Right ventricle myocardium inferior (tissue), 1 donor: Measurements from ENCODE around the gene FGF14. TPM values are rescaled to one million over a fixed set of nuclear protein-coding genes. Genes with fewer than 3 reads are reported as not detected.
"Not testable (repeated sequence)": the region's sequence is repeated elsewhere in the genome, so short reads cannot be mapped to it uniquely, and the experiment has no call there.

Experiments used
- ATAC-seq: fragments of 200-7000 bp; cut with Tn5 transposase; one replicate; pipeline ENCODE4 v1.9.1; 2020; ENCODE audit warnings: mild to moderate bottlenecking, moderate library complexity
- DNase-seq: peaks from one replicate; pipeline ENCODE4 v3.0.0; 2021; ENCODE audit errors: missing footprints
- intact Hi-C: fragments of 100-400 bp; cut with DNase I; formaldehyde crosslinking; loops from one replicate; pipeline ENCODE4 v1.11.0; 2022
- total RNA-seq: library from RNA; stranded (reverse); fragmentation: NEBNext Ultra II Directional; extraction: Animal tissue kit (Norgen Biotek cat#: 25700); gene quantifications from one replicate; pipeline ENCODE4 v1.2.1, GENCODE V29; 2021
- donor health status: DM: no; HTN: yes; CAD: no; lungs with severe emphysema.

Gene FGF14
- total RNA-seq, 1 donor from 2014 or later, result 3.6 TPM

DNA sequence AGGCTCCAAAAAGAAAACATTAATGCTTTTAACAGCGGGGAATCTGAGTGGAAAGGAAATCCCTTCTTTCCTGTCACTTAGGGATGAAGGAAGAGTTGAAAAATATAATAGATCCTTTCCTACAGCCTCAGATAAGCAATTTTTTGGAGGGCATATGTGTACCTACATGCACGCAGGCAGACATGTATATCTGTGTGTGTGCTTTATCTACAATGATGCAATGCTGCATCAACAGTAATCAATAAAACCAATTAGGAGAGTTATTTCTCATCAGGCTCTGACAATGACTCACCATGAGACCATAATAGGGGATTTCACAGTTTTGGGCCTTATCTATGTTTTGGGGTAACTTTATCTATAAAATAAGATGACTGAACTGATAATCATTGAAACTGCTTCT, 505.3 kb downstream of the FGF14 start:
- ATAC-seq, result no peak
- no peak for DNase-seq
- intact Hi-C loops, result no loop called here

DNA sequence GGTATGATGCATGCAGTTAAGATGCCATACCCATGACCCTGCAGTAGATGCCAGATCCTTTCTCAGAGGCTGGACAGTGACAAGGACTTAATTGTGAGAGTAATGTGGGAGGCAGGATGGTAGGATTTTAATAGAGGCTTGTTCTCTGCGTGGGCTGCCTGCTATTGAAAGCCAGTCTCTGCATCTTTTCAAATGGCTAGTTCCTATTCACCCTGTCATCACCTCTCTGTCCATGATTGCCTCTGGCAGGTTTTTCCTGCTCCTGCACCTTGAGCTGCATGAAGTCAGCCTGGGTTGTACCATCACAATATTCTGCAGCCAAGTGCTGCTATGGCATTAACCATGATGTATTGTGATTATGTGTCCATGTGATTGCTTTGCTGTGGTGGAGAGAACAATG, 508.8 kb downstream of the FGF14 start:
- no peak for DNase-seq
- intact Hi-C loops, result loop anchor here (2.0 kb wide), 1 partner anchor 24 kb away; no protein-coding TSS in a partner anchor

DNA sequence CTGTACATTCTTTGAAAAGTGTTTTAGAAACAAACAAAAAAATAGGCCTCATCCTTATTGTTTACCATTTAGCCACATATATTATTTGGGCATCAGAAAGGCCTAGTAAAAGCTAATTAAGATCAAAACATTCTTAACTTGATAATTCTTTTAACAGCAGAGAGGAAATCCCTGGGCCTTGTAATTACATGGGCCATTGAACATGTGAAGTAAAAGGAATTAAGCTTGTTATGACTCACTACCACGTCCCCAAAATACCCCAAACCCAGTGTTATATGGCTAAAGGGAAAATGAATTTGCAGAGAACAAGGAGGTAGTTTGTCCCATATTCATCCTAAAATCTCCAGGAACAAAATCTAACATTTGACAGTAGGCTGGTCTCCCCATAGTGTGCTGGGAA, 509.6 kb downstream of the FGF14 start:
- ATAC-seq (no peak), DNase-seq (no peak)
- intact Hi-C loops, result loop anchor here (2.0 kb wide), 1 partner anchor 23 kb away; no protein-coding TSS in a partner anchor

More for the DNA sequence above, 508.8 kb downstream of the FGF14 start:
- peak; percentile 81 for ATAC-seq

DNA sequence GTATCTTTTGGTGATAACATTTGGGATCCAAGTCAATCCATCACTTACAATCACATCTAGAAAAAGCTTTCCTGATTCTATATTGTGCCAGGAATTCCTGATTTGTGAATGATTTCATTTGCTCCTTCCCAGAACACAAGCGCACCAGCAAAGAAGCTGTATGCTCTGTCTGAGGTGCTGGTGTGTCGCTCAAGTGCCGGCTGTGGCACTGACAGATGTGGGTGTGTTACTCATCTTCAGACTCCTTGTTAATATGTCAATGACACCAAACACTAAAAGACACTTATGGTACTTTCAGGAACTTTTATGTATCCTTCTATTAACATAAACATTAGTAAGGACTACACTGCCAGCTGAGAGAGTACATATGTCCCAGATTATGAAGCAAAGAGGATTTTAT, 520.3 kb downstream of the FGF14 start:
- ATAC-seq, result no peak
- no peak for DNase-seq
- intact Hi-C loops, result no loop called here

DNA sequence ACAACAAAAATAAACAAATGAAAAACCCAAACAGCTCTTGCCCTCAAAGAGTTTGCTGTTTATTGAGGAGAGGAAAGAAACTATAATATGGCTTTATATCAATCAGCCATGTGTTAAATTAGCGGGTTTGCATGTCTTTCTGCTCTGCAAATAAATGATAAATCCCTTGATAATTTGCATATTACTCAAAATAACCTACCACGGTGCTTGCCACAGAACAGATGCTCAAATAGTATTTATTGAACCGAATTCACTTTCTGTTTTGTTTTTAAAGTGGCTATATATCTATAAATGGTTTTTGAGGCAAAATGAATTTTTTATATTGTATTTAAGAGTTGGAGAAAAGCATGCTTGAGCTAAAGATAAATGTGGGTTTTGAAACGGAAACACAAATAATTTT, 521.3 kb downstream of the FGF14 start:
- DNase-seq (no peak), ATAC-seq (no peak)
- intact Hi-C loops, result no loop called here

DNA sequence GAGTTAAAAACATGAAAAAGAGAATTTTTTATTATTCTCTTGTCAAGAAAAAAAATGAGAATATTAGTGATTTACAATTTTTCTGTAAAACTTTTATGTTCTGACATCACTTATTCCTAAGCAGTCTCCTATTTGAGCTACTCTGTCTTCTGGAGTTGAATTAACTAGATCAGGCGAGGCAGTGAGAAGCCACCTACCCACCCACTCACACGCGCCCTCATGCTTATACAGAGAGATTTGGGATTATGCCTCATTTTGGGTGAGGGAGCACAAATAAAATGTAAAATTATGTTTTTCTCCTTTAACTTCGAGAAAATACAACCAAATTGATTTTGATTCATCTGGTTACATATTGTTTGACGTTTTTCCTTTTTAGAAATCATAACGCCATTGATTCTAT, 524.9 kb downstream of the FGF14 start:
- DNase-seq (no peak), ATAC-seq (no peak)
- intact Hi-C loops, result no loop called here

DNA sequence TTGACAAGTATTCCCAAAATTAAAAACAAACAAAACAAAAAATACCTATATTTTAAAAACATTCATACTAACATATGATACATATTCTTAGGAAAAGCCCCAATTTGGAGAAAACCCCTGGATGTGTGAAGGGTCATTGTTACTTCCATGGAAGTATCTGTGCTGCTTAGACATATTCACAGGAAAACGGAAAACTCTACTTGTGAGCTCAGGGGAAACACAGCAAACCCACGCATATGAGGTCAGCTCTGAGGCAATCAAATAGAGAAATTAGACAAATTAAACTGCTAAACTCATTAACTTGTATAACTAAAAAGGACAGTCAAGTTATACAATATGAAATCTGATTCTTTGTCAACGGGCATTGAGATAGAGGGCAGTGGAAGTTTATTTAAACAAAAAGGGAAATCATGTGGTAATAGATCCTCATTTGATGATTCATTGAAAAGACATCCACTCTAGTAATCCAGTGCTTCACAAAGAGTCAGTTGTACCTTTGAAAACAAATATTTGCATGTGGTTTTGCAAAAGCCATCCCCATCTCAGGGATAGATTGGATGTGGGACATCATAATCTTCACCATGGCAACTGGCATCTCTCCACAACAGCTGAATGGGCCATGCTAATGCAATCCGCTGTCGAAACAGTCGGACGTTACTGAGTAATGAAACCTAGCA, 526.0 kb downstream of the FGF14 start:
- no peak for ATAC-seq
- intact Hi-C loops, result no loop called here
- DNase-seq, result no peak

DNA sequence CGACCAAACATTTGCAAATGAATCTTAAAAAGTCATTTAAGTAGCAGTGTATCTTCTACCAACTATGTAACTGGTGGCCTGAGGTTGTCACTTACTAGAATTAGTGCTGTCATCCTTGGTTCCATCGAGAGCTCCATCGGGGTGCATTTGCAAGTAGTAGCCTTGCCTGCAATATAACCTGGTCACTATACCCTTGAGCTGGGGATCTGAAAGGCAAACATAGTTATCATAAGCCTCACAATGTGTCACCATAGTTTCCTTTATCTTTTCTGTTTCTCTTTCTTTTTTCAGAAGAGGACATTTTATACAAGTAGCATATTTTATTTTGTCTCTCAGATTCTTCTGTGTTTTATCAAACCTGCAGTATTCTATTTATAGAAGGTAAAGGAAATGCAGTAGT, 526.8 kb downstream of the FGF14 start:
- ATAC-seq (no peak), DNase-seq (no peak)
- intact Hi-C loops, result no loop called here

DNA sequence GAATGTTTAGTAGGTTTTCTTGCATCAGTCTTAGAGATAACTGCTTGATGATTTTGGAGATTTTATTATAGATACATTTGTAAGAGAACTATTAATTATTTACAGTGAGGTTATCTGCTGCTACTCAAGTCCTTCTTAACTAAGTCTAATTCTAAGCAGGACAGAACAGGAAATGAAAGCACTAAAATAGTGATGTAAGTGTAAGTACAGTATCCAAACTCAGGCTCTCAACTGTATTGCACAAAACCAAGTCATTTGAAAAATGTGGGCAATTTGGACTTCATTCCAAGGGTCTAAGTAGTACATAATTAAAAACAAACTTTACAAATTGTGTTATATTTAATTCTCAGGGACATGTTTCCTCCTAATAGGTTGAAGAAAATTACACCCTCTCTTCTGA, 532.3 kb downstream of the FGF14 start:
- DNase-seq, result no peak
- intact Hi-C loops, result loop anchor here (2.0 to 5.0 kb wide), 3 partner anchors 23 to 525 kb away; no protein-coding TSS in a partner anchor
- ATAC-seq, result no peak

DNA sequence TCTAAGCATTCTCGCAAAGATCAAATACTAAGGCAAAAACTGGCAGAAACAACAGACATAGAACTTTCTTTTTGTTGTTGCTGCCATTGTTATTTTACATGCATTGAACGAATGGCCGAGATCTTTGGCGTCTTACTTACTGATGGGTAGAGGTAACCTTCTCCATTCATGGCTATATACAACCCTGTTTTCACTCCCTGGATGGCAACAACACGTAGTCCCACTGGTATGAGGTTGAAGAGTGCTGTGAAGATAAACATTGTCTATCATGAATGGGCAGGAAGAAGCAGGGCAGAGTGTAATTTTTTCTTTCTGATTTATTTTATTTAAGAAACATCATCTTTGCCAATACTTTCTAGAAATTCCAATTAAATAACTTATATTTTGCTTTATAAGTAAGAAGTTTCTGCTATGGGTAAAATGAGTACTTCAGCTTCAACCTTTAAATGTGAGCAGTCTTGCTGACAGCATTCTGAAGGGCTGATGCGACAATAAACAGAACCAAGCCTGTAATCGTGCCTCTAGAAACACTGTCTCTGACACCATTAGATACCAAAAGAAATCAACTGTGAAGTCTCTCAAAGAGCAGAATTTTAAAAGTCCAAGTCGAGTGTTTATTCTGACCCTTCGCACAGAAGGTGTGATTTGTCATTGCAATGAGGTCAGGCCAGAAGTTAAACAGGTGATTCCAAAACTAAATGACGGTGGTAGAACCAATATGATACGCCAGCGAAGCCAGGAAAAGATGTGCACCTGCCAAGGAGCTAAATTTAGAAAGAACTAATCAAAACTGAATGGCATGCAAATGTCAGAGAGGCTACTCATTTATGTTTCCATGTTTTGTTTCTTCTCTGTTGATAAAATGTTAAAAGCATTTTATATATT, 533.0 kb downstream of the FGF14 start:
- ATAC-seq, result peak; percentile 91
- DNase-seq, result no peak
- intact Hi-C loops, result loop anchor here (2.0 to 5.0 kb wide), 3 partner anchors 24 to 526 kb away; no protein-coding TSS in a partner anchor

DNA sequence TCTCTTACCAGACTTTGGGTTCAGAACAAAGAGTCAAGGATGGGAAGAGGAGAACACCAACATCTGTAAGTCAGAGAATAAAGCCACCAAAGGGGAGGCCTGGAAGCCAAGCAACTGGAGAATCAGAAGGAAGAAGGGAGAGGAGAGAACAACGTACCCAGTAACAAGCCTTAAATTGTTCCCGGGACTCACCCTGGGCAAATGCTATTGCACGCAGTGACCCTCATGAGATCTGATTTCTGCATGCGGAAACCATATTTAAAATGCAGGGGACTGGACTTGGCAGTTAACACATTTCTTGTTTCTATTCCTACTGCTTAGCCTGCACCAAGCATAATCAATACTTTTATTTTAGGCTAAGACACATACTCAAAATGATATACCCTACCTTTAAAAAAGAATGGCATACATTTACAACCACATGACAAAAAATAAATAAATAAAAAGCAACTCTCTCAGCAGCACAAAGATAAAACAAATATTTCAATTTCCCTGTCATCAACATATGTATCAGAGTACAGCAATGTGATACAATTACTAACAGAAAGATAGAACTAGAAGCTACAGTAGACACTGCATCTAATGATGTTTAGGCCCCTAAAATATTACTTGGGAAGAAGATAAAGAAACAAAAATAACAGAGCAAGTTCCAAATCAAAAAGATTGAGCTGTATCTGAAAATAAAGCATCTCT, 534.8 kb downstream of the FGF14 start:
- ATAC-seq (no peak), DNase-seq (no peak)
- intact Hi-C loops, result loop anchor here (5.0 kb wide), 1 partner anchor 70 kb away; no protein-coding TSS in a partner anchor

DNA sequence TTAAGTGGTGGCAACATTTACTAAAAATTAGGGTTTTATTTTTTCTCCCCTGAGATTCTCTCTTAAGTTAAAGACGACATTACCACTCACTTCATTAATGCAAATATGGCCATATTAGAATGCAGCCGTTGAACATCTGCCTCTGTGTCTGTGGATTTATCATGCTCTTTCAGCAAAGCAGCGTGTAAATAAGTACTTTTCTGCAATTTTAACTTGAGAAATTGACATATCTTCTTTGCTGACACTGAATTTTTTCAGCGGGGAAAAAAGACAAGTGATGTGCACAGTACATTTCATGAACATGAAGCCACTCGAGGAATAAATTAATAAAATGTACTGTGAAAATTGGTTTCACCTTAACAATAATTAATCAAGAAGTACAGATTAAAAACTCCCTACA, 543.0 kb downstream of the FGF14 start:
- DNase-seq, result no peak
- ATAC-seq, result no peak
- intact Hi-C loops, result no loop called here

DNA sequence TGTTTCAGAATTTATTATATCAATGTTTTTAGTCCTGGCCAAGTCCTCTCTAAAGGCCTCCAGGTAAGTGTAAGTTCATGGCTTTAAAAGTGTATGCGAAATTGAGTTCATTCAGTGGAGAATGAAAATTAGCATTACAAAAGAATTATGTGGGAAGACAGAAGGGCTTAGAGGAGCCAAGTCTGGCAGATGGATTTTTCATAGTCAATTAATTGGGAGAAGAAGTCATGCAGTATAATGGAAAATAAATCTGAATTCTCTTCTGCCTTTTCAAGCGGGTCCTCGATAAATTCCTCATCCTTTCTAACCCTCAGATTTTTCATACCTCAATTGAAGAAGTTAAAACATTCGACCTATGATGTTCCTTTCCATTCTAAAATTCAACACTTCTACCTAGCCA, 555.1 kb downstream of the FGF14 start:
- DNase-seq (no peak), ATAC-seq (no peak)
- intact Hi-C loops, result no loop called here

DNA sequence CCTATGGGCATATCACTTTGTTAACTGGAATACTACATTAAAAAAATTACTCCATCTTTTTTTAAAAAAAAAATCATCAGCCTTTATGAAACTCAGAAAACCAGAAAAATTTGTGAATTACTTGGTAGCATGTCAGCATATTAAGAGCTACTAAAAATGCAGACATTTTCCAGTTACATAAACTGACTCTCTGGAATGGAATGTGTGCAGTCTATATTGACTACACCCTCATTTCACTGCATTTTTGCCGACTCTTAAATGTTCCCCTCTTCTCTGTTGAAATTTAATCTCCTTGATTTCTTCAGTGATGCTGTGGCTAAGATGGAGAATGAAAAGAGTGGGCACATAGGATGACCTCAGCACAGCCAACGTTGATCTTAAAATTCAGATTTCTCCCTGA, 555.6 kb downstream of the FGF14 start:
- ATAC-seq (no peak), DNase-seq (no peak)
- intact Hi-C loops, result no loop called here

DNA sequence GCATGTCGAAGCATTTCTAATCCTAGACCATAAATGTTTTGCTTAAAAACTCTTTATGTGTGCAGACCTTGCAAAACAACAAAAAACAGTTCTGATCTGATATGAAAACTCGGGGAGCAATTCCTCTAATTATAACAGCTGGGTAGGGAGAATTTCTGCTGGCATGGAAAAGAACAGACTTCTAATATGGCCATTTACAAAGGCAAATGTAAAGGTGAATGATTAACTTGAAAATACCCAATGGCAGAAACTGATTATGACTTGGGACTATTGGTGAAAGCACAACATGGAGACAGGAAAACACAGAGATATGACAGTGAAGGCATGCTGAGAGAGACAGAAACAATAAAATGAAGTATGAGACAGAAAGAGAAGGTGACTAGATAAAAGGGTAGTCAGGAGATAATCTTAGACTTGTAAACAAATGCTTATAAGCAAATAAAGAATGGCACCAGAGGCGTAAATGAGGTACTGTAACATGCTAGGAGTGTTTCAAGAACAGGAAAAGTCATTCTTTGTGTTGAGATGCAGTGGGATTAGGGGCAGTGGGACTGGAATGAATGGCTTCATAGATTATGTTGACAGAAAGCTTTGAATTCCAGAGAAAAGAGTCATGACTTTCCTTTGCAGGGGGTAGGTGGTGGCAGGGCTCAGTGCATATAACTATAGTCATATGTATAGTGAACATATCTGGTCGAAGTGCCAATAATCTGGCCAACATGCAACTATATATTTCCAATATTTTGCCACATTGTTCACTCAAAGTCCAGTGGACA, 556.4 kb downstream of the FGF14 start:
- intact Hi-C loops, result no loop called here
- no peak for DNase-seq
- no peak for ATAC-seq

DNA sequence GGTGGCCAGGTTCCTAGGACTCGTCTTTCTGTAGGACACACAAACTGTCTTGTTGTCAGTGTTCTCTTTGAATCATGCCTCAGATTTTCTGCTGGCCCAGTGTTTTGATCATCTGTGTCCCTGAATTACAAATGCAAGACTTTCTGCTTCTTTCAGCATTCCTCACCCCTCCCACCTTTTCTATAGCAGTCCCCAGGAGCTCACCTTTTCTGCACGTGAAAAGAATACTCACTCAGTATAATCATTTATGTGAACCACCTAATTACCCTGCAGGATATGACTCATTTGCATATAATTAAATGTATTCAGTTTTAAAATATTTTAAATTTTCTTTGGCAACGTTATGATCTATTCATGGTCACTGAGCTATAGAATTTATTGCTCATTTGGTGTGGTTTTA, 560.1 kb downstream of the FGF14 start:
- ATAC-seq, result no peak
- intact Hi-C loops, result no loop called here
- DNase-seq, result no peak

DNA sequence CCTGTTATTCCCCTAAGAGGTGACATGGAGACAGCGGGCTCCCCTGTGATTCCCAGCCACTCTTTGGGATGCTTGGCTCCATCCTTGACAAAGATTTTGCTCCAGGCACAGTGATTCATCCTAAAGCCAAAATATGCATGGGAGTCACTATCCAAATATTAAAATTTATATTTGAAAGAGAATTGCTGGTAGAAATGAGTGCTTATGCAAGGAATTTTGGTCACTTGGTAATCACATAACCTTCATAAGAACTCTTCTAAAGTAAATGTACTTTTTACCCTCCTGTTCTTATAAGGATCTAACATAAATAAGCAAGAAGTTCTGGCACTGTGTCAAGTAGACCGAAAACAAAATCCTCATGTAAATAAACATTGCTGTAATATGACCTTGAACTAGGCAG, 563.5 kb downstream of the FGF14 start:
- DNase-seq, result no peak
- no peak for ATAC-seq
- intact Hi-C loops, result no loop called here

DNA sequence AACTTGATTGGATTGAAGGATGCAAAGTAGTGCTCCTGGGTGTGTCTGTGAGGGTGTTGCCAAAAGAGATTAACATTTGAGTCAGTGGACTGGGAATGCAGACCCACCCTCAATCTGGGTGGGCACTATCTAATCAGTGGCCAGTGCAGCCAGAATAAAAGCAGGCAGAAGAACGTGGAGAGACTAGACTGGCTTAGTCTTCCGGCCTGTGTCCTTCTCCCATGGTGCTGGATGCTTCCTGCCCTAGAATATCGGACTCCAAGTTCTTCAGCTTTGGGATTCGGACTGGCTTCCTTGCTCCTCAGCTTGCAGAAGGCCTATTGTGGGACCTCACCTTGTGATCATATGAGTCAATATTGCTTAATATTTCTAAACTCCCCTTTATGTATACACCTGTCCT, 564.1 kb downstream of the FGF14 start:
- DNase-seq, intact Hi-C loops, ATAC-seq: not testable (repeated sequence)

DNA sequence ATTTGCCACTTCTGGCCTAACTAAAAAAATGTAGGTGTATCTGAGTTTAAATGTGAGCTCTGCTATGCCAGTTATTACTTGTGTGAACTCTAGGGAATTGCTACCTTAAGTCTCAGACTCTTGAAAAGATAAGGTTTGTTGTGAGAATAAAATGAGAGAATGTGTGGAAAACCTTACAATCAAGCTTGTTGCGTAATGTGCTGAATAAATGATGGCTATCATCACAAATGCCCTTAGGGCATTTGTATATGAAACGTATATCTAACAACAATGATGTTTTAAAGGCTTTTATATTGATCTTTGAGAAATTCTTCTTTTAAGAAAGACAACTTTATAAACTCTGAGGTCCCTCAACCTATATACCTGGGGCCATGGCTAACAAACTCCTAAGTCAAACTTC, 564.6 kb downstream of the FGF14 start:
- ATAC-seq (no peak), DNase-seq (no peak)
- intact Hi-C loops, result no loop called here
